HepG2 (cell line): ENCODE measurements around the gene FBXO41. TPM values are rescaled to one million over a fixed set of nuclear protein-coding genes. Genes with fewer than 3 reads are reported as not detected.

ENCODE experiments used
- BCL3 ChIP-seq: sonication (generic); formaldehyde crosslinking; IDR thresholded peaks from 2 replicates; pipeline ENCODE4 v1.5.1; 2020; ENCODE audit warnings: mild to moderate bottlenecking, missing genetic modification reagents, moderate library complexity
- FOXA3 ChIP-seq: IDR thresholded peaks from 2 replicates; pipeline ENCODE4 v1.6.1; 2016; ENCODE audit warnings: missing genetic modification reagents, missing compliant biosample characterization
- IRF9 ChIP-seq: sonication (generic); formaldehyde crosslinking; IDR thresholded peaks from 2 replicates; pipeline ENCODE4 v1.8.0; 2022; ENCODE audit warnings: missing genetic modification reagents, mild to moderate bottlenecking, borderline replicate concordance
- KDM4B ChIP-seq: sonication (generic); formaldehyde crosslinking; IDR thresholded peaks from 2 replicates; pipeline ENCODE4 v1.4.0; 2020; ENCODE audit warnings: missing genetic modification reagents
- NR2F6 ChIP-seq, 2 experiments: IDR thresholded peaks; 2 replicates each; pipeline ENCODE4 v1.6.1; 2016; ENCODE audit warnings: antibody characterized with exemption in 1 of 2, mild to moderate bottlenecking in 1 of 2
- ONECUT2 ChIP-seq: sonication (generic); formaldehyde crosslinking; IDR thresholded peaks from 2 replicates; pipeline ENCODE4 v1.4.0; 2020; ENCODE audit warnings: missing genetic modification reagents
- PLSCR1 ChIP-seq: sonication (generic); formaldehyde crosslinking; IDR thresholded peaks from 2 replicates; pipeline ENCODE4 v1.5.0; 2020; ENCODE audit warnings: missing genetic modification reagents, mild to moderate bottlenecking, borderline replicate concordance
- POLR2G ChIP-seq: fragments of 200-400 bp; formaldehyde crosslinking; IDR thresholded peaks from 2 replicates; pipeline ENCODE4 v1.6.1; 2018; ENCODE audit warnings: mild to moderate bottlenecking, low read depth, low read length, moderate library complexity
- RBM22 ChIP-seq: fragments of 200-400 bp; formaldehyde crosslinking; optimal IDR thresholded peaks from 2 replicates; pipeline ENCODE3; 2017; ENCODE audit warnings: mild to moderate bottlenecking, low read length, moderate library complexity
- REXO4 ChIP-seq: sonication (generic); formaldehyde crosslinking; IDR thresholded peaks from 2 replicates; pipeline ENCODE4 v1.8.0; 2022; ENCODE audit warnings: missing genetic modification reagents, mild to moderate bottlenecking, borderline replicate concordance
- SIN3A ChIP-seq: IDR thresholded peaks from 2 replicates; pipeline ENCODE4 v1.6.1; 2011; ENCODE audit warnings: low read depth, mild to moderate bottlenecking, control low read depth, low read length, borderline replicate concordance
- TAF1 ChIP-seq: sonication (generic); formaldehyde crosslinking; IDR thresholded peaks from 2 replicates; pipeline ENCODE4 v1.4.0; 2020; ENCODE audit warnings: missing genetic modification reagents
- YEATS4 ChIP-seq: sonication (generic); formaldehyde crosslinking; IDR thresholded peaks from 2 replicates; pipeline ENCODE4 v1.4.0; 2020; ENCODE audit warnings: missing genetic modification reagents, borderline replicate concordance
- ZBTB42 ChIP-seq: sonication (generic); formaldehyde crosslinking; IDR thresholded peaks from 2 replicates; pipeline ENCODE4 v1.5.0; 2020; ENCODE audit warnings: mild to moderate bottlenecking, missing genetic modification reagents
- ZNF253 ChIP-seq: sonication (generic); formaldehyde crosslinking; IDR thresholded peaks from 2 replicates; pipeline ENCODE4 v1.8.0; 2022; ENCODE audit warnings: mild to moderate bottlenecking, missing genetic modification reagents, borderline replicate concordance
- ZNF281 ChIP-seq: sonication (generic); formaldehyde crosslinking; IDR thresholded peaks from 2 replicates; pipeline ENCODE4 v1.4.0; 2020; ENCODE audit warnings: missing genetic modification reagents, borderline replicate concordance
- ZNF609 ChIP-seq: sonication (generic); formaldehyde crosslinking; IDR thresholded peaks from 2 replicates; pipeline ENCODE4 v1.4.0; 2020; ENCODE audit warnings: mild to moderate bottlenecking, missing genetic modification reagents, borderline replicate concordance
- polyA plus RNA-seq, 8 experiments: library from polyadenylated mRNA; depleted of rRNA in 3 of 8; stranded (reverse) in 7 of 8; unstranded in 1 of 8; fragments of >200 nt; fragmentation: Illumina TruSeq in 4 of 8; extraction: Trizol in 4 of 8; gene quantifications; 2 replicates each; pipeline versions ENCODE4 v1.2.1 to v1.2.3, GENCODE V29; 2011 to 2016; ENCODE audit warnings: low read depth in 4 of 8, missing spikeins in 1 of 8, mixed read lengths in 1 of 8; ENCODE audit not compliant: insufficient read depth in 1 of 8
- total RNA-seq, 5 experiments: library from RNA; depleted of rRNA; stranded (reverse); fragments of >200 nt; fragmentation: Illumina TruSeq; extraction: Trizol; gene quantifications; 2 replicates each; pipeline ENCODE4 v1.2.3, GENCODE V29; 2016; ENCODE audit warnings: low read depth in 1 of 5

FBXO41 gene
- total and polyA plus RNA-seq, 2 of the 13 experiments (the other 11 are each of a cell fraction or from before 2014, with no cell fraction given): 4.2 to 10.3 TPM

GRCh38 chr2:73291461-73292315, 7.4 kb upstream of the FBXO41 start (continued):
- TF ChIP-seq ZNF281: no peak
- TF ChIP-seq SIN3A: no peak
- no peak for TF ChIP-seq ZNF253 (CRISPR knock-in tag)
- TF ChIP-seq ZBTB42 (CRISPR knock-in tag): no peak
- no peak for TF ChIP-seq KDM4B
- no peak for TF ChIP-seq BCL3 (CRISPR knock-in tag)
- no peak for TF ChIP-seq PLSCR1 (CRISPR knock-in tag)
- no peak for TF ChIP-seq ONECUT2 (CRISPR knock-in tag)
- TF ChIP-seq REXO4 (CRISPR knock-in tag): no peak
- TF ChIP-seq TAF1: 0 out of 2 replicates have a peak, but pooled peaks have one; percentile 18
- 0 out of 2 replicates have a peak, but pooled peaks have one; percentile 6 for TF ChIP-seq ZNF609 (CRISPR knock-in tag)
- TF ChIP-seq NR2F6 (IDR thresholded peaks at IDR 0.05): no peak
- no peak for TF ChIP-seq NR2F6 (CRISPR knock-in tag; IDR thresholded peaks at IDR 0.05)
- TF ChIP-seq YEATS4: 0 out of 2 replicates have a peak, but pooled peaks have one; percentile 11
- TF ChIP-seq POLR2G: no peak
- no peak for TF ChIP-seq FOXA3 (CRISPR knock-in tag)
- TF ChIP-seq RBM22: no peak
- no peak for TF ChIP-seq IRF9
